ENCODE measurements around the gene ABITRAM.
"Not testable (repeated sequence)": the region's sequence is repeated elsewhere in the genome, so short reads cannot be mapped to it uniquely, and the experiment has no call there.

ABITRAM gene

DNA sequence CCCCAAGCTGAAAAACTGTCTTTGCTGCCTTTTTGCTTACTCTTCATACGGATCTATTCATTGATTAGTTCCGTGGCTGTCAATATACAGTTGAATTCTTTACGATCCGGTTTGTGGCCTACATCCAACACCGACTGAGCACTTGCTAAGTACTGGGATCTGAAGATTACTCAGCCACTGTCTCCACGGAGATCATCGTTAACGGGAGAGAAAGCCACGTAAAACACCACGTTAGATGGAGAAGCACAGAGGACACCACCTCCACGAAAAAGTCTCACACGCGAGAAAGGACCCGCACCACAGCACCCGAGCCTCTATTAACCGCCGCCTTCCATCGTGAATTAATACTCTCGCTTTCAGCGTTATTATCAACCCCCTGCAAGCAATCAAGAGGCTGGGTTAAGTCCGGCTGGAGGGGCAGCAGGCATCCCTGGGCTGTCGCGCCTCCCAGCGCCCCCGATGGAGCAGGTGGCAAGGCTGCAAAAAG is 926 bp upstream of the ABITRAM start:
- no peak for DNase-seq

DNA sequence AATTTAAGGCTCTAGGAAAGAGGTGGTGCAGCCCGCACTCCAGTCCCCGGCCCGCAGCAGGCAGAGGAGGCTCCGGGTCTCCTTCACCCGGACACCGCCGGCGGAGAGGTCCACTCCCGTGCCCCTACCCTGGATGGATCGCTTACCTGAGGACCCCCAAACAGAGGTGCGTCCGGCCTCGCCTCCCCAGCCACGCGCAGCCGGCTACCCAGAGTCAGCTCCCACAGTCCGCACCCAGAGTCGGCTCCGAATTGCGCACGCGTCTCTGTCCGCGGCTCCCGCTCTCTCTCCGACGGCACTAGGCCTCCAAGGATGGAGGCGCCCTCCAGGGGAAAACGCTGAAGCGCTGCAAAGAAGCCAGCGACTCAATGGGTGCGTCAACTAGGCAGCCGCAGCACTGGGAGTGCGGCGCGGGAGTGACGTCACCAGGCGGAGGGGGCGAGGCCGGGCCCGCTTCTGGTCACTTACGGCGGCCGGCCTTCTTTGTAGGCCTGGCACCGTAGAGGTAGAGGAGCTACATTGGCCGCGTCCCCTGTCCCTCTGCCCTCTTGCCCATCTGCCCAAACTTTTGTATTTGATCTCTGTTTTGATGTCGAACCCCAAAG is 380 bp upstream of the ABITRAM start, which contains the start of gene ELP1:
ELP1 (minus strand) TSS at position 407 of the 605 bp plus-strand sequence. CDS start 2,978 bp downstream, outside the sequence.
- peak in 1 of 2 experiments; percentile 54 for DNase-seq

GRCh38 chr9:108937561-108938305 is 3.5 kb downstream of the ABITRAM start:
- DNase-seq: no peak

DNA sequence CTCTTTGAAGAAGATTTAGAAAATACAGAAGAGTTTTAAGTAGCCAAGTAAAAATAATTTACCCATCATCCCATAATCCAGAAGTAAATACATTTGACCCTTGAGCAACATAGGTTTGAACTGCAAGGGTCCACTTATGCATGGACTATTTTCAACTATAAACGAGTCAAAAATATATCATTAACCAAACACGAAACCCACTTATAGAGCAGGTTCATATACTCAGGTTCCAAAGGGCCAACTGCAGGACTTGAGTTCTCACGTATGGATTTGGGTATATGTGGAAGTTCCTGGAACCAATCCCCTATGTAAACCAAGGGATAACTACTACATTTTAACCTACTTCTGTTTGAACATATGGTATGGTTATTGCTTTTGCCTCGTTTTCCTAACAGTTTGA is 5.8 kb downstream of the ABITRAM start:
- DNase-seq: no peak

GRCh38 chr9:108950168-108950567 is 16.0 kb downstream of the ABITRAM start:
- no peak for DNase-seq

GRCh38 chr9:108951578-108951977 is 17.4 kb downstream of the ABITRAM start:
- DNase-seq: no peak

- no peak for DNase-seq
Observed at GRCh38 chr9:108953983-108954574, 19.9 kb downstream of the ABITRAM start.

GRCh38 chr9:108956022-108956630 is 21.9 kb downstream of the ABITRAM start:
- no peak for DNase-seq

- no peak for DNase-seq
Observed at GRCh38 chr9:108956631-108957026, 22.4 kb downstream of the ABITRAM start.

GRCh38 chr9:108960331-108960730 is 26.1 kb downstream of the ABITRAM start:
- DNase-seq: no peak

GRCh38 chr9:108961151-108961550 is 27.0 kb downstream of the ABITRAM start:
- no peak for DNase-seq

- DNase-seq: no peak
Observed at GRCh38 chr9:108963459-108964143, 29.4 kb downstream of the ABITRAM start.

DNA sequence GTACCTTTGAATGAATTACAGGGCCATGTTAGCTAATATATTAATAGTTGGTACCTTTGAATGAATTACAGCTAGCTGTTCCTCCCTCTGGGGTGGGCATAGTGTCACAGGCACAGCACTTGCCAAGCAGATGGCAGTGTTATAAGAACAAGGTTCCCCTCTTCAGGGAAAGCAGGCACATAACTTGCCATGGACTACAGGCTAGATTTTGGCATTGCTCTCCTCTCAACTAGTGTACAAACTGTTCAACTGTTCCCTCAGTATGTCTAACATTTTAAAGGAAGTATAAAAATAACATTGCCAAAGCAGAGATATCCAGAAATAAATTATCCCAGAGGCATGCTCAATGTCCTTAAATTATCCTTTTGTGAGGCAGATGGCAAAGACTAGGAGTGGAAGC is 33.7 kb downstream of the ABITRAM start:
- no peak for DNase-seq

DNA sequence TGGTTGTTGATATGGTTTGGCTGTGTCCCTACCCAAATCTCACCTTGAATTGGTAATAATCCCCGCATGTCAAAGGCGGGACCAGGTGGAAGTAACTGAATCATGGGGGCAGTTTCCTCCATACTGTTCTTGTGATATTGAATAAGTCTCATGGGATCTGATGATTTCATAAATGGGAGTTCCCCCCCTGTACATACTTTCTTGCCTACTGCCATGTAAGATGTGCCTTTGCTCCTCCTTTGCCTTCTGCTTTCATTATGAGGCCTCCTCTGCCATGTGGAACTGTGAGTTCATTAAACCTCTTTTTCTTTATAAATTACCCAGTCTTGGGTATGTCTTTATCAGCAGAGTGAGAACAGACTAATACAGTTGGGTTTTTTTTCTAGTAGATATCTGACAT is 37.2 kb downstream of the ABITRAM start:
- not testable (repeated sequence) for DNase-seq

GRCh38 chr9:108972186-108972585 is 38.0 kb downstream of the ABITRAM start:
- no peak for DNase-seq

DNA sequence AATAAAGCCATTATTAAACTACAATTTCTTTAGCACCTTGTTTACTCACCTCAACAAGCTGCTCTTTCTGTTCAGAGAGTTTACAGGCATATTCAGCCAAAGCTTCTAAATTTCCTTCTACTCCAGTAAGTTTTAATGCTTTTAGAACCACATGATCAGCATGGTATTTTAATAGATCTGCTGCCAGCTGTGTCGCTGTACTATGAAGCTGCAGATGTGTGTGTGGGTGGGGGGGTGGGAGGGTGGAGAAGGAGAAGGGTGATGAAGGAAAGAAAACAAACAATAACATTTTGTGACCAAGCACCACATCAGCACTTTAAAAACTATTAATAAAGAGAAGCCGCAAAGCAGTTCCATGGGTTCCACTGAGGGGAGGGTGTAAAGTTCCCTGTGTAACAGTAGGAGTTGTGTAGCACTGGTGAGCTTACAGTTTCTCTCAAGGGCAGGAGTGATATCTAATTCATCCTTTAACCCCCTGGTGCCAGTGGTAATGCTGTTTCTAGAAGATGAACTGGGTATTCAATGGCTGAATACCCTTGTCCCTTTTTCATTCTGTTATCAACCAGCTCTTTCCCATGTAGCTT is 38.5 kb downstream of the ABITRAM start:
- no peak for DNase-seq

- no peak for DNase-seq
Observed at GRCh38 chr9:108973895-108974294, 39.7 kb downstream of the ABITRAM start.

GRCh38 chr9:108978205-108978604 is 44.0 kb downstream of the ABITRAM start:
- no peak for DNase-seq

DNA sequence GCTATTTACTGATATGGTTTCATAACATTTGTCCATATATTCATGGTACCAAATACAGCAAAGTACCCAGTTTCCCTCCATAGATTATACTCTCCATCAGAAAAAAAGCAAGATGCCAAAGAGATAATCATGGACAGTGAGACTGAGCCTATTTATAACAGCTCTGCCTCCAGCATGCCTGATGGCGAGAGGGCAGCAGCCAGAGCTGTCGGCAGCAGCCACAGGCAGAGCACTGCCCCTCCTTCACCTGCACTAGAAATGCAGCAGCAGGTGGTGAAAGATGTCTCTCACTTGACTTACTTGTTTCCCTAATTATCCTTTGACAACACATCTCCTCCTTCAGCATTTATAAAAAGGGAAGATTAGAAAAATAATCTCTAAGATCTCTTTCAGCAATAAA is 46.7 kb downstream of the ABITRAM start:
- no peak for DNase-seq

GRCh38 chr9:108983885-108984284 is 49.7 kb downstream of the ABITRAM start:
- DNase-seq: no peak
